Stimulated activated CD4-positive, alpha-beta T cell treated with anti-CD3 and anti-CD28 coated beads, Interleukin-4, amount 100 ng/mL, for 4 hours (primary cell): ENCODE data around the gene HNRNPU.
A peak's percentile ranks its signal among the peaks of the same experiment; 100 is the strongest.
"Not testable (repeated sequence)": the region's sequence is repeated elsewhere in the genome, so short reads cannot be mapped to it uniquely, and the experiment has no call there.

Source experiments
- DNase-seq, 2 experiments: peaks; one replicate each; pipeline ENCODE4 v3.0.0-alpha.2; 2020

HNRNPU gene

DNA sequence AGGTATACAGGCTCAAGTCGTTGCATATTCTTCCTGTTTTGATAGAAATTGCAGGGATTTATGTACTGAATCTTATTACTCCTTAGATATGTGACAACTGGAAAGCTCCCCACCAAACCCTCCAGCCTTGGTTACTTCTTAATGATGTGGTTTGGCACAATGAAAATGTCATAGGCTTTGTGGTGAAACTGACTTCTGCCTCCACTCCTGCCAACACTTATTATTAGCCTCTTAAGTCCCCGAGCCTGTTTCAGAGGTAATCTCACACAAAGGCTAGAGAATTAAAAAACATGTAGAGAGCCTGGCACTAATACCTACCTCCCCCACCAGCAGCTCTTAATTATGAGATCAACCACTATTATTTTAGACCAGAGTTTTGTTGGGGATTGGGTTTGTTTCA, 24.7 kb downstream of the HNRNPU start:
- no peak for DNase-seq

DNA sequence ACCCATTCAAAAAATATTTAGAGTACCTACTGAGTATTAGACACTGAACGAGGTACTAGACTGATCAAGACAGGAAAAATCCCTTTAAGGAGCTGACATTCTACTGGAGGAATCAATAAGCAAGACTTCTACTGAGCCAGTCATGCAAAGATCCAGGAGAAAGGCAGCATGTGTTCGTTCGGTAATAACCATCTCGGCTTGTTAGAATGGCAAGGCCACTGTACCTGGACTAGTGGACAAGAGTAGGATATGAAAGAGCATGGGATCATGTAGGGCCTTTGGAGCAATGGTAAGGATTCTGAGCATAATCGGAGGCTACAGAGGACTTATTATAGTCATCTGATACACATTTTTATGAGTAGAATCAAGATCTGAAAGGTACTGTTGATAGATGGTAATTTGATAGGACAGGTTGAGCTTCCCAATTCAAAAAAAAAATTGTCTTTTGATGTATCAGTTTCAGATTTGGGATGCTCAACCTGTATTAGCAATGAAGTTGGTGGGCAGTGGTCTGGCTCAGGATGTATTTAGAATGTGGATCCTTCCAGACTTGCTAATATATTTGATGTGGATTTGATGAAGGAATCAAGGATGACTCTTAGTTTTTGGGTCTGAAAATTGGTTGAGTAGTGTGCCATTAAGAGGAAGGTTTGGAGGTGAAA, 26.6 kb downstream of the HNRNPU start:
- DNase-seq, result no peak

- no peak for DNase-seq
These were observed 27.8 kb downstream of the HNRNPU start for GRCh38 chr1:244836584-244836983.

GRCh38 chr1:244836135-244836521, 28.2 kb downstream of the HNRNPU start:
- no peak for DNase-seq

DNA sequence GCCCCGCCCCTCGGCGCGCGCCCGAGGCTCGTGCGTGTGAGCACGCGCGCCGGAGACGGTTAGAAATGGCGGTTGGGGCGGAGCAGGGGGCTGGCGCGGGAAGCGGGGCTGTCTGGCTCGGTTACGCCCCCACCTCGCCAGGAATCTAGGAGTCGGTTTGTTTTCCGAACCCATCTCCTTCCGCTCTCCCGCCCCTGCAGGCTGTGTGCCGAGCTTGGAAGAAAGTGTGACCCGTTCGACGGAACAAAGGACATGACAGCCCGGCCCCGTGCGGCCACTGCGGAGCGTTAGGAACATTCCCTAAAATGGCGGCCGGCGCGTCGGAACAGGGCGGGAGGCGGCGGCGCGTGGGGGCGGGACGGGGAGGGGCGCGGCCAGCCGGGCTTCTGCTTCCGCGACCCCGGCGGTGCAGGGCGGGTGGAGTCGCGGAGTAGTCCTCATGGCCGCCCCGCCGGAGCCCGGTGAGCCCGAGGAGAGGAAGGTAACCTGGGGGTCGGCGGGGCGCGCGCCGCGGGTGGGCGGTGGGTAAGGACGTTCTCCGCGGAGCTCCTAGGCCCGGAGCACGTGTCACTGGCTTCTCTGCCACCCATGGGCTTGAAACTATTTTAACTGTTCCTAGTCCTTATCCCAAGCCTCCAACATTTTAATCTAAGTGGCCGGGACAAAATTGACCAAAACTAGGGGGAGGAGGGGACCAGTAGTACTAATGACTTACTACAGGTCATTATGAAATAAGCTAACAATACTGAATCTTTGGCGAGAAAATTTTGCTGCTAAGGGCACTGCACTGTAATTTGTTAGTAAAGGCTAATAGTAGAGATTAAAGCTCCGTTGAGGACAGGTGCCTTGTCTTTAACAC, 28.8 kb downstream of the HNRNPU start, which contains the start of gene COX20:
TSS of gene COX20 (plus strand) at position 383 of the 859 bp plus-strand sequence. CDS start at position 440, 57 bp downstream.
- DNase-seq, result peak; percentile 85 to 89

DNA sequence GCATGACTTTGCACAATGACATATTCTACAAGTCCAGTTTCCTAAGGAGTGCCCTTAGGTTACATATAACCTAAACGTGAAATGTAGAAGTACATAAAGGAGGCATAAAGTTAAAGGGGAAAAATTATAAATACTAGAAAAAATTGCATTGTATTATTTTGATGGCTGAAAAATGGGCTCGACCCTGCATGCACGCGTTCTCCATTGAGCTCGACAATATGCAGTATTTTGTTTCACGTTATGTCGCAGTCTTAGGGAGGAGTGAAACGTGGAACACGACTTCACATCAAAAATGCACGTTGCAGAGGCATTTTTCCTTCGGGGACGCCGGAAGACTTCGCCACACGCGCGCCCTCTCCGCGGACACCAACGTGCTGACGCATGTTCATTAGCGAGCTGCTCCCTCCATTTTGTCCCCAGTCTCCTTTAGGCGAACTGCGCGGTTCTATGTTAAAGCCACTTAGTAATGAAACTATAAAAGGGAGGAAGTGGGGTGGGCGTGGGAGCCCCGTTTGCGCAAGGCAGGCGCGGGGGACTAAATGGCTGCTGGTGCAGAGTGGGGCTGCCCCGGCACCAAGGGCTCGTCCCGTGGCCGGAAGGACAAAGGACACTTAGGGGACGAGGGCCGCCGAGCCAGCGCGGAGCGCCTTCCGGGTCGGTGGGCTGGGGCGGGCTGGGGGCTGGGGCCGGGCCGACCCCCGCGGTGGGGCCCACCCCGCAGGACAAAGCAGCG, 29.6 kb downstream of the HNRNPU start:
- peak in 1 of 2 experiments; percentile 89 for DNase-seq

GRCh38 chr1:244833734-244834542, 30.4 kb downstream of the HNRNPU start:
- peak; percentile 30 to 44 for DNase-seq

DNA sequence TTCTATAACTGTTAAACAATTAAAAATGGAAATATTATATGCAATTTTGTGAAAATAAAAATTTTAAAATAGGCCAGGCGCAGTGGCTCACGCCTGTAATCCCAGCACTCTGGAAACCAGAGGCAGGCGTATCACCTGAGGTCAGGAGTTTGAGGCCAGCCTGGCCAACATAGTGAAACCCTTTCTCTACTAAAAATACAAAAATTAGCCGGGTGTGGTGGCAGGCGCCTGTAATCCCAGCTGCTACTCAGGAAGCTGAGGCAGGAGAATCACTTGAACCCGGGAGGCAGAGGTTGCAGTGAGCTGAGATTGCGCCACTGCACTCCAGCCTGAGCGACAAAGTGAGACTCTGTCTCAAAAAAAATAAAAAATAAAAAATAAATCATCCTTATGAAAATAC, 31.1 kb downstream of the HNRNPU start:
- not testable (repeated sequence) for DNase-seq

- DNase-seq, result no peak
These were observed 33.7 kb downstream of the HNRNPU start for GRCh38 chr1:244830639-244831038.

GRCh38 chr1:244826712-244827111, 37.6 kb downstream of the HNRNPU start:
- DNase-seq, result no peak

GRCh38 chr1:244822878-244823277, 41.5 kb downstream of the HNRNPU start:
- DNase-seq, result no peak

- DNase-seq, result no peak
These were observed 43.2 kb downstream of the HNRNPU start for GRCh38 chr1:244821134-244821533.

- no peak for DNase-seq
These were observed 44.2 kb downstream of the HNRNPU start for GRCh38 chr1:244820131-244820530.

GRCh38 chr1:244817415-244817894, 46.9 kb downstream of the HNRNPU start:
- no peak for DNase-seq

GRCh38 chr1:244815600-244816099, 48.7 kb downstream of the HNRNPU start:
- no peak for DNase-seq

- DNase-seq, result no peak
These were observed 51.0 kb downstream of the HNRNPU start for GRCh38 chr1:244813327-244813726.

DNA sequence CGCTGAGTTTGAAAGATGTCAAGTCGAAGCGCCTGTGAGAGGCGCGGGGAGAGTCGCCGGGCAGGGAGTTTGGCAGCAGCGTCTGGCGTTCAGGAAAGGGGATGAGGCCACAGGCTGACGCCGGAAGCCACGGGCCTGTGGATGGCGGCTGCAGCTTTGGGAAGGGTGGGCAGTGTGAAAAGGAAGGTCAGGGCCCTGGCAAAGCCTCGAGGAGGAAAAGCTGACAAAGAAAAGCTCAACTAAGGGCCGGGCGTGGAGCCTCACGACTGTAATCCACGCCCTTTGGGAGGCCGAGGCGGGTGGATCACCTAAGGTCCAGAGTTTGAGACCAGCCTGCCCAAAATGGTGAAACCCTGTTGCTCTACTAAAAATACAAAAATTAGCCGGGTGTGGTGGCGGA, 54.1 kb downstream of the HNRNPU start:
- no peak for DNase-seq

- DNase-seq, result no peak
These were observed 57.2 kb downstream of the HNRNPU start for GRCh38 chr1:244807138-244807537.

DNA sequence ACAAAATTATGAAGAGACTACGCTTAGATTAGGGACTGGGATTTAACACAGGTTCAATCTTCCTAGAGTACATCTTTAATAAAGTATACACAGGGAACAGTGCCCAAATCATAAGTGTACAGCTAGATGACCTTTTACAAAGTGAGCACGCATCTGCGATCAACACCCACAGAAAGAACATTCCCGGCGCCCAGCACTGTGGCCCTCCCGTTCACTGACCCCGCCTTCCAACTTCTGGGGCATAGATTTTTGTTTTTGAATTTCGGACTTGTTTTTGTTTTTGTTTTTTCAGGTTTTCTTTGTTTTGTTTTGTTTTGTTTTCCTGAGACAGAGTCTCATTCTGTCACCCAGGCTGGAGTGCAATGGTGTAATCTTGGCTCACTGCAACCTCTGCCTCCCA, 59.5 kb downstream of the HNRNPU start:
- no peak for DNase-seq

DNA sequence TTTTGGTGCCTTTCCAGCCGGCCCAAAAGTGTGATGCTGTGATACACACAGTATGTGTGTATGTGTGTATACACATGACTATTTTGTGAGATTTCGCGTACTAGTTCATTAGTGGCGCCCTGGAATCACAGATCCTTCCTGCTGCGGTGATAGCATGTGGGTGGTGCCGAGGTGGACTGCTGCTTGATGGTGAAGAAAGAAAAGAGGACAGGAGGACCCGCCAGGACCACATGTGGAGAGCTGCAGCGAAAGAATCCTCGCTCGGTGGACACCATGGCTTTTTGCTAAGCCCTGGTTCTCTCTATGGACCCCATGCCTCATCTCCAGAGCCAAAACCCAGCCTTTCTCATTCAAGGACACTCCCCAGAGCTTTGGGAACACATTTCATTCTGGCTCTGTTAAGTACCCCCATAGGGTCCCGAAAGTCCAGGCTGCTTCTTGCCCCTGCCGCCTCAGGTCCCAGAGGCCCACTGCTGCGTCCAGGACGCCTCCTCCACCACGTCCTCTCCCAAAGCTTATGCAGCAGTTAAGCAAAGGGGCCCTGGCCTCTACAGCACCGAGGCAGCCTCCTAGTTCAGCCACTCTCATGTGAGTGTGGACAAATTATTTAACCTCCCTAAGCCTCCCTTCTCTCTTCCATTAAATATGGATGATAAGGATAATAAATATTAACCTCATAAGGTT, 61.6 kb downstream of the HNRNPU start:
- DNase-seq, result no peak

- DNase-seq, result no peak
These were observed 62.3 kb downstream of the HNRNPU start for GRCh38 chr1:244802041-244802440.

GRCh38 chr1:244801246-244801645, 63.1 kb downstream of the HNRNPU start:
- peak; percentile 27 to 61 for DNase-seq
